ENCODE results near the gene PLA2G12A. TPM values are rescaled to one million over a fixed set of nuclear protein-coding genes. Genes with fewer than 3 reads are reported as not detected.

Gene PLA2G12A
- total RNA-seq, 1 experiment from 2014 or later, result 45.0 TPM

- no peak for DNase-seq
- H3K36me3 Mint-ChIP-seq (ENCODE audit: insufficient read depth, unreplicated experiment), result no peaks in the 10 kb centered on the region
- H3K4me1 Mint-ChIP-seq (ENCODE audit: low read depth, unreplicated experiment), result no peaks in the 10 kb centered on the region
- no TSS peak for BruUV-seq (replicated peaks)
- CTCF ChIA-PET, result no interaction called here
- H3K4me3 Mint-ChIP-seq (ENCODE audit: low read depth, unreplicated experiment), result no peak overlapping the region
- no peak for TF ChIP-seq CTCF (IDR thresholded peaks at IDR 0.05; ENCODE audit: unreplicated experiment)
- H3K9me3 Mint-ChIP-seq (ENCODE audit: low read depth, unreplicated experiment), result no peaks in the 10 kb centered on the region
- no peaks in the 10 kb centered on the region for H3K27me3 Mint-ChIP-seq (ENCODE audit: unreplicated experiment)
- intact Hi-C loops (cut with micrococcal nuclease; ENCODE audit: unreplicated experiment), result no loop called here
- no peak overlapping the region for H3K27ac Mint-ChIP-seq (ENCODE audit: unreplicated experiment)
Observed at GRCh38 chr4:109745830-109746229, 16.0 kb upstream of the PLA2G12A start.

- Mint-ChIP-seq H3K27me3 (ENCODE audit: unreplicated experiment) (no peaks in the 10 kb centered on the region), H3K9me3 (ENCODE audit: low read depth, unreplicated experiment) (no peaks in the 10 kb centered on the region), H3K4me1 (ENCODE audit: low read depth, unreplicated experiment) (no peaks in the 10 kb centered on the region), H3K27ac (ENCODE audit: unreplicated experiment) (no peak overlapping the region), H3K4me3 (ENCODE audit: low read depth, unreplicated experiment) (no peak overlapping the region), H3K36me3 (ENCODE audit: insufficient read depth, unreplicated experiment) (no peaks in the 10 kb centered on the region)
- no peak for TF ChIP-seq CTCF (IDR thresholded peaks at IDR 0.05; ENCODE audit: unreplicated experiment)
- intact Hi-C loops (cut with micrococcal nuclease; ENCODE audit: unreplicated experiment), result no loop called here
- CTCF ChIA-PET, result no interaction called here
- no peak for DNase-seq
- no TSS peak for BruUV-seq (replicated peaks)
Observed at GRCh38 chr4:109739547-109739946, 9.7 kb upstream of the PLA2G12A start.

GRCh38 chr4:109738104-109738872 lies 8.4 kb upstream of the PLA2G12A start:
- CTCF ChIA-PET, result no interaction called here
- no peak for TF ChIP-seq CTCF (IDR thresholded peaks at IDR 0.05; ENCODE audit: unreplicated experiment)
- no peaks in the 10 kb centered on the region for H3K9me3 Mint-ChIP-seq (ENCODE audit: low read depth, unreplicated experiment)
- no TSS peak for BruUV-seq (replicated peaks)
- no peak for DNase-seq
- H3K36me3 Mint-ChIP-seq (ENCODE audit: insufficient read depth, unreplicated experiment), result no peaks in the 10 kb centered on the region
- intact Hi-C loops (cut with micrococcal nuclease; ENCODE audit: unreplicated experiment), result no loop called here
- no peaks in the 10 kb centered on the region for H3K4me1 Mint-ChIP-seq (ENCODE audit: low read depth, unreplicated experiment)
- H3K27me3 Mint-ChIP-seq (ENCODE audit: unreplicated experiment), result no peaks in the 10 kb centered on the region
- H3K4me3 Mint-ChIP-seq (ENCODE audit: low read depth, unreplicated experiment), result no peak overlapping the region
- no peak overlapping the region for H3K27ac Mint-ChIP-seq (ENCODE audit: unreplicated experiment)

- no TSS peak for BruUV-seq (replicated peaks)
- H3K4me3 Mint-ChIP-seq (ENCODE audit: low read depth, unreplicated experiment), result no peak overlapping the region
- CTCF ChIA-PET, result no interaction called here
- DNase-seq, result no peak
- no peaks in the 10 kb centered on the region for H3K9me3 Mint-ChIP-seq (ENCODE audit: low read depth, unreplicated experiment)
- H3K36me3 Mint-ChIP-seq (ENCODE audit: insufficient read depth, unreplicated experiment), result no peaks in the 10 kb centered on the region
- intact Hi-C loops (cut with micrococcal nuclease; ENCODE audit: unreplicated experiment), result no loop called here
- no peak overlapping the region for H3K27ac Mint-ChIP-seq (ENCODE audit: unreplicated experiment)
- no peaks in the 10 kb centered on the region for H3K4me1 Mint-ChIP-seq (ENCODE audit: low read depth, unreplicated experiment)
- H3K27me3 Mint-ChIP-seq (ENCODE audit: unreplicated experiment), result no peaks in the 10 kb centered on the region
- TF ChIP-seq CTCF (IDR thresholded peaks at IDR 0.05; ENCODE audit: unreplicated experiment), result no peak
Observed at GRCh38 chr4:109735566-109736365, 5.9 kb upstream of the PLA2G12A start.

All from Calu3 (cell line).